Stomach smooth muscle (tissue), 2 donors: ENCODE data around the gene EFCAB13.

Experiments used
- H3K27ac ChIP-seq: one replicate; pipeline ENCODE4 v1.7.0; 2013; ENCODE audit warnings: mild to moderate bottlenecking, low read length, inconsistent platforms
- H3K27me3 ChIP-seq, 2 donors: one replicate each; pipeline ENCODE4 v1.7.0; 2013; ENCODE audit warnings: low read length in 2 of 2; ENCODE audit not compliant: insufficient read depth in 2 of 2, control insufficient read depth in 1 of 2
- H3K36me3 ChIP-seq, 2 donors: one replicate each; pipeline ENCODE4 v1.7.0; 2013; ENCODE audit warnings: low read length in 2 of 2; ENCODE audit not compliant: control insufficient read depth in 2 of 2, insufficient read depth in 2 of 2
- H3K4me1 ChIP-seq: one replicate; pipeline ENCODE4 v1.7.0; 2013; ENCODE audit warnings: low read length; ENCODE audit not compliant: control insufficient read depth, insufficient read depth
- H3K4me3 ChIP-seq, 2 donors: one replicate each; pipeline ENCODE4 v1.7.0; 2013; ENCODE audit warnings: low read length in 2 of 2
- H3K9ac ChIP-seq, 2 donors: one replicate each; pipeline ENCODE4 v1.7.0; 2013; ENCODE audit warnings: low read length in 2 of 2, mild to moderate bottlenecking in 1 of 2
- H3K9me3 ChIP-seq, 2 donors: one replicate each; pipeline ENCODE4 v1.7.0; 2013; ENCODE audit warnings: low read length in 2 of 2; ENCODE audit not compliant: control insufficient read depth in 2 of 2
- donor health status: healthy.
- donor health status: Pancreatic carcinoma.

Gene EFCAB13

DNA sequence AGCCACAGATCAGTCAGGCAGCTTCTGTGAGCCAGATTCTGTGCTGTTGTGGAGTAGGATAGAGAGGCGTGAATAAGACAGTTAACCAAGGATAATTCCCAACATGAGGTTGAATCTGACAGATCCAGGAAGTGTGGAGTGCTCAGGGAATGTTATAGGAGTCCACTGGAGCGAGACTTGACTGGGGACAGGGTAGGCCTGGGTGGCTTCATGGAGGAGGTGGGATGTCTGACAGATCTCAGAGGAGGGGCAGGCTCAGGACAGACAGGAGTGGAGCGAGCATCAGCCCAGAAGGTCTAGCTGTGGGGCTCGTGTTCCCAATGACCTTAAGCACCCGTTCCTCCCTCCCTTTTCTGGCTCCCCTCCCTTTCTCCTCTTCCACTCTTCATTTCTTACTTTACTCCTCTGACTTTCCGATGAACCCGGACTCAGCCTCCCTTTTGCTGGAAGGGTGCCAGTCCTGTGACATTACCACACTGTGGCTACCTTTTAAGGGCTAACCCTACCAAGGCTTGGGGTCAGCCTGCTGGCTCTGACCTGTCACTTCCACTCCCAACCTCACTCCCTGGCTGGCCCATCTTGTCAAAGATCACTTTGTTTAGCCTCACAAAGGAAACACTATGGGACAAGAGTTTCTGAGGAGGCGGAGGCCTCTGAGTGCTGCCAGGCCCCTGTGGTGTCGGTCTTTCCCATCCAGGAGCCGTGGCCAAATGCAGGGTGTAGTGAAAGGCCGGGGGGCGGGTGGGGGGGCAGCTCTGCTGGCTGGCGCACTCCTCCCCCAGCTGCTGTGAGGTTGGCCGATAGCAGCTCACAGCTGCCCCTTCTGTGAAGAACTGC is 28.5 kb upstream of the EFCAB13 start:
- no peaks in the 10 kb centered on the region for H3K27me3 ChIP-seq
- H3K27ac ChIP-seq, result no peak overlapping the region
- no peak overlapping the region for H3K9ac ChIP-seq
- peaks cover 2 to 24% of the 10 kb centered on the region in 2 donors for H3K36me3 ChIP-seq
- H3K9me3 ChIP-seq, result no peaks in the 10 kb centered on the region
- H3K4me1 ChIP-seq, result peaks cover 8% of the 10 kb centered on the region
- H3K4me3 ChIP-seq, result no peak overlapping the region

DNA sequence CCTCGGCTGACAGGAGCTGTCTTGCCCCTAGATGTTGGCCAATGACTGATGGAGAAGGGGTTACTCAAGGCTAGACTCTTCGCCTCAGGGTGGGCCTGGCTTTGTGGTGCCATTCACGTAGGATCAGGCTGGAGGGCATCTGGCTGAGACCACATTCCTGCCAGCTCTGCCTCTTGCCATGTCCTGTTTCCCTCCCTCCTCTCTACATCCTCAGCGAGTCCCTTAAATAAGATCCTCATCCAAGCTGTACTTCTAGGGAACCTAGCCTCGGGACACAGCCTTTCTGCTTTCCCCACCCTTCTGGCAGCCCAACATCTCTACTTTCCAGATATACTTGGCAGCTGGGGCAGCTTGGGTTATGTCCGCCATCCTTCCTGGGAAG is 27.9 kb upstream of the EFCAB13 start:
- Histone ChIP-seq H3K36me3 (peaks cover 9 to 24% of the 10 kb centered on the region in 2 donors), H3K9ac (no peak overlapping the region), H3K27me3 (no peaks in the 10 kb centered on the region), H3K27ac (no peak overlapping the region), H3K4me3 (no peak overlapping the region), H3K4me1 (peaks cover 8% of the 10 kb centered on the region), H3K9me3 (no peaks in the 10 kb centered on the region)

DNA sequence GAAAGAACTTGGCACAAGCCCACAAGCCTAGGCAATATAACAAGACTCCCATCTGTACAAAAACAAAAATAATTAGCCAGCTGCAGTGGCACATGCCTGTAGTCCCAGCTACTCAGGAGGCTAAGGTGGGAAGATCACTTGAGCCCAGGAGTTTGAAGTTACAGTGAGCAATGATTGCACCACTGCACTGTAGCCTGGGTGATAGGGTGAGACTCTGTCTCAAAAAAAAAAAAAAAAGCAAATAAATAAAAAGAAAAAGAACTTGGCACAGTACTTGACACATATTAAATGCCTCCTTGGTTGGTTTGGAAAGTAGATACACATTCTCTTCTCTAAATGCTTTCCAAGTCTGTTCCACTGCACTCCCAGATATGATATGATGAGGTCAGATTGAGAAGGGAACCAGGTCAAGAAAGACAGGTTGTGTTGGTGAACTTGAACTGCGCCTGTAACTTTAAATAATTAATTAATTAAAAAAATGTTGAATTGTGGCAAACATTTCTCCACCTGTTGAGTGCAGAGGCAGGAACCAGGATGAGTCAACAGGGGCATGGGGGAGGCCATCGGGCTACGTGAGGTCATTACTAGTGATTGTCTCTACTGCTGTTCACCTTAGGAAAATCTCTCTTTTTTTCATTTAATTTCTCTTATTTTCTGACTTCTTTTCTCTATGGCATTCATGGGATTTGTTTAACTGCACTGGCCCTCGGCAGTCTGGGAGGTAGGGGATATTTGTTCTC is 25.9 kb upstream of the EFCAB13 start:
- H3K9me3 ChIP-seq, result peaks cover 0 to 3% of the 10 kb centered on the region in 2 donors
- no peaks in the 10 kb centered on the region for H3K27me3 ChIP-seq
- no peak overlapping the region for H3K9ac ChIP-seq
- H3K27ac ChIP-seq, result no peak overlapping the region
- no peak overlapping the region for H3K4me3 ChIP-seq
- H3K4me1 ChIP-seq, result peaks cover 8% of the 10 kb centered on the region
- H3K36me3 ChIP-seq, result peaks cover 24 to 27% of the 10 kb centered on the region in 2 donors

DNA sequence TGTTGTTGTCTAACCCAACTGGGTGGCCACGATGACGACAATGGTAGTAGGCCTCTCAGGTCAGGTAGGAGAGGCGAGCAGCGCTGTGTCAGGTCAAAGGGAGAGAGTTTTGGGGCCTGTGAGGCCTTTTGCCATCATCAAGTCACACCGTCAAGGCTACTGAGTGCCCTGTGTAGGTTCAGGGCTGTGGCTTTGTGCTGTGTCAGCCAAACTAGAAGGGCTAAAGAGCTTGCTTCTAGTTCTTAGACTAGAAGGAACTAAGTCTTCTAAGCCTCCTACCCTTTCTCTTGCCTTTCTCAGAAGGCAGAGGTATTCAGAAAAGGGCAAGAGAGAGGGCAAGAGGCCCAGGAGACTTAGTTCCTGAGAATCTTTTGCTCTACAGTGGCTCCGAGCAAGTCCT is 25.0 kb upstream of the EFCAB13 start:
- no peak overlapping the region for H3K4me3 ChIP-seq
- H3K9me3 ChIP-seq, result peaks cover 0 to 3% of the 10 kb centered on the region in 2 donors
- no peak overlapping the region for H3K27ac ChIP-seq
- H3K9ac ChIP-seq, result no peak overlapping the region
- H3K27me3 ChIP-seq, result no peaks in the 10 kb centered on the region
- H3K4me1 ChIP-seq, result peaks cover 8% of the 10 kb centered on the region
- peaks cover 26 to 27% of the 10 kb centered on the region in 2 donors for H3K36me3 ChIP-seq

DNA sequence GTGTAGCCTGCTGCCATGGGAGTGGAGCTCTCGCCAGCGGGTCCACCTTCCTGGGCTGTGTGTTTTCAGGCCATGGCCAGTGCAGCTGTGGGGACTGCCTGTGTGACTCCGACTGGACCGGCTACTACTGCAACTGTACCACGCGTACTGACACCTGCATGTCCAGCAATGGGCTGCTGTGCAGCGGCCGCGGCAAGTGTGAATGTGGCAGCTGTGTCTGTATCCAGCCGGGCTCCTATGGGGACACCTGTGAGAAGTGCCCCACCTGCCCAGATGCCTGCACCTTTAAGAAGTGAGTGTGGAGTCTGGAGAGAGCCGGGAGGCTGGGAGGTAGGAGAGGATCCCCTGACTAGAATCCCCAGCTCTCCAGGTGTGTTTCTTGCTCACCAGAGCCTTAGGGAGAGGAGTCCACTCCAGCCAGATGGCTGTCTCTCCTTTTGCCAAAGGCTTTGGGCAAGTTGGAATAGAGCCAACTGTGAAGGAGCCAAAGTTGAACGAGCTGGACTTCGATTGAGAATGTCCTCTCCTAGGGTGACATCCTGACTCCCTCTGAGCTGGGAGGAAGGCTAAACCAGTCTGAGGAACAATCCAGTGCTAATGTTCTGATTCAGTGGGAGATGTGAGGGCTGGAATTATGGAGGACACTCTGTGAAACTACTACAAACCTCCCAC is 24.4 kb upstream of the EFCAB13 start:
- Histone ChIP-seq H3K4me3 (no peak overlapping the region), H3K36me3 (peaks cover 26 to 30% of the 10 kb centered on the region in 2 donors), H3K4me1 (peaks cover 7% of the 10 kb centered on the region), H3K27me3 (no peaks in the 10 kb centered on the region), H3K9me3 (peaks cover 0 to 3% of the 10 kb centered on the region in 2 donors), H3K27ac (no peak overlapping the region), H3K9ac (no peak overlapping the region)

DNA sequence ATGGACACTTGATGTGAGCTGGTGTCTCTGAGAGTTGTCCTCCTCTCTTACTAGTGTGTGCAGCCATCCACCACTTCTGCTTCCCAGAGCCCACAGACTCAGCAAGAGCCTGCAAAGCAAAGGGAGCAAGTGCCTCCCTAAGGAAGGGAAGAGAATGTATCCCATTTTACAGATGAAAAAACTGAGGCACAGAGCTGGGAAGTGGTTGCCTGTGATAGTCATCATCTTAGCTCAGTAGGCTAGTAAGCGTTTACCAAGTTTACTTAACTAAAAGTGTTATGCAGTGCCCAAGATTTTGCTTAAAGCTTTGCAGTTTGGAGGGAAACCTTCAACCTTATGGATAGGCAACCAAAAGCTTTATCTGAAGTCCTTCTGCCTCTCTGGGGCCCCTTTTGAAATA is 23.0 kb upstream of the EFCAB13 start:
- H3K9ac ChIP-seq, result no peak overlapping the region
- H3K36me3 ChIP-seq, result peaks cover 26 to 27% of the 10 kb centered on the region in 2 donors
- peaks cover 0 to 3% of the 10 kb centered on the region in 2 donors for H3K9me3 ChIP-seq
- H3K27ac ChIP-seq, result no peak overlapping the region
- no peaks in the 10 kb centered on the region for H3K27me3 ChIP-seq
- peaks cover 6% of the 10 kb centered on the region for H3K4me1 ChIP-seq
- no peak overlapping the region for H3K4me3 ChIP-seq

DNA sequence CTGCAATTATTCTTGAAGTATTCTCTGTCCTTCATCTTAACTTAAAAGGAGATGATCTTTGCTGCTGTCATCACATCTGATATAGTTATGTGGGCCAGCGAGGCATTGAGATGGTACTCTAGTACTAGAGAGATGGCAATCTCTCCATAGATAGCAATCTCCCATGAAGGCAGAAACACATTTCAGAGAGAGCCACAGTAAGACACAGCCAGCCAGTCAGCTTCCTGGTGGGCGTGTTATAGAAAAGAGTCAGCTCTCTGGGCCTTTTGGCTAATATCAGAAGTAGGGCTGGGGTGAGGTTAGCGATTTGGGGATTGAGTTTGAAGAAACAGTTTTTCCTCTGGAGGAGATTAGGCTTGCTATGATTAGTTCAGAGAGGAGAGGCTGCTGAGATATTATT is 22.6 kb upstream of the EFCAB13 start:
- H3K9me3 ChIP-seq, result peaks cover 0 to 3% of the 10 kb centered on the region in 2 donors
- H3K4me3 ChIP-seq, result no peak overlapping the region
- no peak overlapping the region for H3K27ac ChIP-seq
- H3K9ac ChIP-seq, result no peak overlapping the region
- peaks cover 26 to 27% of the 10 kb centered on the region in 2 donors for H3K36me3 ChIP-seq
- H3K27me3 ChIP-seq, result no peaks in the 10 kb centered on the region
- peaks cover 6% of the 10 kb centered on the region for H3K4me1 ChIP-seq

DNA sequence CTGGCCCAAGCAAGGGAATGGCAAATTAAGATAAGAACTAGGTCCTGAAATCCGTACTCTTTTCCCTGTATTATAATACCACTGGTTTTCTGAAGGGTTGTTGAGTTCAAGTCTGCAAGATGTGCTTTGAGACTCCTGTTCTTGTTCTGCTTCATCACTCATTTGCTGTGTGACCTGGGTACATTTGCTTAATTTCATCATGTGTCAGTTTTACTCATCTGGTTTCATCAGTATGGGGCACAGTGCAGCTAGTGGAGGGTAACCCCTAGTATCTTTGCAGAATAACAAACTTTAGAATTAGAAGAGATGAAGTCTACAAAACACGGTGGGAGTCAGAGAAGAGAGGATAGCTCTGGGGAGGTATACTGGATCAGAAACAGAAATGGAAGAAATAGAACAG is 21.9 kb upstream of the EFCAB13 start:
- no peak overlapping the region for H3K27ac ChIP-seq
- H3K4me3 ChIP-seq, result no peak overlapping the region
- H3K9me3 ChIP-seq, result peaks cover 0 to 3% of the 10 kb centered on the region in 2 donors
- peaks cover 26 to 27% of the 10 kb centered on the region in 2 donors for H3K36me3 ChIP-seq
- H3K9ac ChIP-seq, result no peak overlapping the region
- no peaks in the 10 kb centered on the region for H3K27me3 ChIP-seq
- peaks cover 6% of the 10 kb centered on the region for H3K4me1 ChIP-seq

DNA sequence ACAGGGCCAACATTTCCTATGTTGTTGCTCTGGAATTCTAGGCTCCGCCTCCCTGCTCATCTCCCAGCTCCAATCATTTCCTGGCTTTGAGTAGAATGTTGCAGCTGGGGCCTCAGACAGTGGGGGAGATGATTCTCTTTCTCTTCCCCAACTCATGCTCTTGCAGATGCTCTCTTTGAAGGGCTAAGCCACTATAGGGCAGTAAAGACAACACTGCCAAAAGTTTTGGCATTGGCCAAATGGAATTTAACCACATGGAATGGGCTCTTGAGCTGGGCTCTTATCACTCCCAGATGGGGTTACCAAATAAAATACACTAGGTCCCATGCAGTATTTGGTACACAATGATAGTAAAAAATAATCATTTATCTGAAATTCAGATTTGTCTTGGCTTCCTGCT is 19.6 kb upstream of the EFCAB13 start:
- no peak overlapping the region for H3K27ac ChIP-seq
- H3K9ac ChIP-seq, result no peak overlapping the region
- H3K9me3 ChIP-seq, result peaks cover 0 to 3% of the 10 kb centered on the region in 2 donors
- H3K4me3 ChIP-seq, result no peak overlapping the region
- H3K4me1 ChIP-seq, result peaks cover 6% of the 10 kb centered on the region
- no peaks in the 10 kb centered on the region for H3K27me3 ChIP-seq
- H3K36me3 ChIP-seq, result peaks cover 33% of the 10 kb centered on the region in 2 donors

DNA sequence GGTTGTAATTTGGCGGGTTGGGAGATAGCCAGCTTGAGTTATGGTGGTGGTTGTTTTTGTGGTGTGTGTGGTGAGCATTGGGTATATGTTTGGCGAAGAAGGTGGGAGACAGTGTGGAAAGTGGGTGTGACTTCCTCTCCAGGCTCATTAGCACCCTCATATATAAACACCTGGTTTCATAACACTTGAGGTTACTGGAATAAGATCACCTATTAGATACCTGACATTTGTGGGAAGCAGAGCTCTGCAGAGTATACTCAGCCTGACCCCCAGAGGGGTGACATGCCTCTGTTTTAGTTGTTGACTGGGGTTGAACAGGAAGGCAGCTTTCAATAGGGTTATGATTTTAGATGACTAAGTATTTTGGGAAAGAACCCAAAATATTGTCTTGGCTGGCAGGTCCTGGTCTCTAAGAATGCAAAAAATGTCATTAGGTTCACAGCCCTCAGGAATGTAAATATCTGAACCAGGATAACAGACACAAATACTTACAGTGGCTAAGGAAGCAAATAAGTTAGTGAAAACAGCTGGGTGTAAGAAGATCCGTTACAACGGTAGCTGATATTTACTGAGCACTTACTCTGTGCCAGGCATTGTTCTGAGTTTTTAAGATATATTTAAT is 18.3 kb upstream of the EFCAB13 start:
- H3K9me3 ChIP-seq, result peaks cover 0 to 3% of the 10 kb centered on the region in 2 donors
- H3K4me3 ChIP-seq, result no peak overlapping the region
- H3K36me3 ChIP-seq, result peaks cover 29 to 32% of the 10 kb centered on the region in 2 donors
- H3K27ac ChIP-seq, result no peak overlapping the region
- no peaks in the 10 kb centered on the region for H3K27me3 ChIP-seq
- peaks cover 6% of the 10 kb centered on the region for H3K4me1 ChIP-seq
- H3K9ac ChIP-seq, result no peak overlapping the region
